HepG2 (cell line): ENCODE results near the gene DNAJB8. TPM values are rescaled to one million over a fixed set of nuclear protein-coding genes. Genes with fewer than 3 reads are reported as not detected.
A peak's percentile ranks its signal among the peaks of the same experiment; 100 is the strongest.

Experiments
- ATAC-seq: fragments of 200-7000 bp; cut with Tn5 transposase; 3 replicates; pipeline ENCODE4 v1.9.1; 2020; ENCODE audit warnings: mild to moderate bottlenecking, moderate library complexity
- BruUV-seq: library from RNA; stranded (reverse); fragments of 400-500 nt; replicated peaks from 2 replicates; lab custom pipeline; 2021; lab: Mats Ljungman, UMichigan
- CTCF ChIA-PET: fragments of 300-600 bp; formaldehyde crosslinking; extraction: SDS; loops from one replicate; lab custom pipeline; 2021; ENCODE audit warnings: low total read pairs, inconsistent platforms, low intra/inter-chr PET ratio; lab: Yijun Ruan, JAX
- POLR2A ChIA-PET: fragments of 350-600 bp; sonication (Branson Sonifier 250); formaldehyde crosslinking; loops from one replicate; lab custom pipeline; 2020; ENCODE audit warnings: antibody characterized with exemption, inconsistent platforms; lab: Yijun Ruan, JAX
- DNase-seq: peaks from one replicate; pipeline ENCODE4 v3.0.0-alpha.2; 2015; ENCODE audit warnings: low spot score
- FAIRE-seq: peaks from 3 replicates; lab custom pipeline; 2011; peaks lifted over from hg19 to GRCh38; lab: Jason Lieb, UNC
- H2AFZ ChIP-seq: one replicate; pipeline ENCODE4 v1.6.1; 2011; ENCODE audit warnings: low read length, inconsistent platforms
- H3K27ac ChIP-seq: fragments of 300-600 bp; 3 replicates; pipeline ENCODE4 v1.8.0; 2011; ENCODE audit warnings: mixed run types, mild to moderate bottlenecking, mixed read lengths, low read length, inconsistent platforms; ENCODE audit not compliant: insufficient read depth; ENCODE audit errors: extremely low read length
- H3K27me3 ChIP-seq, 2 experiments: fragments of 200-600 bp in 1 of 2; 2 replicates in 1 of 2; 3 replicates in 1 of 2; pipeline versions ENCODE4 v1.6.0 to v1.8.0; 2011; ENCODE audit warnings: low read length in 2 of 2, mild to moderate bottlenecking in 2 of 2, moderate library complexity in 2 of 2, inconsistent platforms in 1 of 2; ENCODE audit not compliant: insufficient read depth in 2 of 2, control insufficient read depth in 1 of 2
- H3K36me3 ChIP-seq, 2 experiments: fragments of 200-600 bp in 1 of 2; replicated peaks in 1 of 2; 2 replicates in 1 of 2; 3 replicates in 1 of 2; pipeline versions ENCODE4 v1.5.1 to v1.8.0; 2011; ENCODE audit warnings: low read length in 2 of 2, inconsistent platforms in 1 of 2; ENCODE audit not compliant: insufficient read depth in 2 of 2, control insufficient read depth in 1 of 2
- H3K4me1 ChIP-seq: 2 replicates; pipeline ENCODE4 v1.5.1; 2012; ENCODE audit warnings: low read length, inconsistent platforms; ENCODE audit not compliant: insufficient read depth
- H3K4me2 ChIP-seq: 2 replicates; pipeline ENCODE4 v1.6.0; 2011; ENCODE audit warnings: low read depth, low read length, inconsistent platforms
- H3K4me3 ChIP-seq, 3 experiments: fragments of 200-600 bp in 1 of 3; sonication (generic), shearing (Covaris generic) in 1 of 3; replicated peaks in 1 of 3; 2 replicates each; pipeline ENCODE4 v1.5.1; 2011 to 2016; ENCODE audit warnings: low read length in 3 of 3, inconsistent platforms in 2 of 3, low read depth in 2 of 3, mild to moderate bottlenecking in 2 of 3, control low read depth in 1 of 3, mixed read lengths in 1 of 3; ENCODE audit not compliant: insufficient read depth in 1 of 3
- H3K79me2 ChIP-seq: one replicate; pipeline ENCODE4 v1.6.1; 2011; ENCODE audit warnings: low read length, inconsistent platforms; ENCODE audit not compliant: insufficient read depth
- H3K9ac ChIP-seq: 2 replicates; pipeline ENCODE4 v1.6.0; 2011; ENCODE audit warnings: mild to moderate bottlenecking, low read depth, low read length, inconsistent platforms; ENCODE audit not compliant: insufficient read depth
- H3K9me3 ChIP-seq: 2 replicates; pipeline ENCODE4 v1.5.1; 2012; ENCODE audit warnings: mild to moderate bottlenecking, low read length
- H4K20me1 ChIP-seq: 2 replicates; pipeline ENCODE4 v1.6.0; 2011; ENCODE audit warnings: inconsistent platforms, mild to moderate bottlenecking, low read length, moderate library complexity; ENCODE audit not compliant: insufficient read depth
- ASH2L ChIP-seq: fragments of 300-600, 200-600 bp; sonication (generic); IDR thresholded peaks from 2 replicates; pipeline ENCODE4 v1.7.0; 2017; ENCODE audit warnings: low read depth, mild to moderate bottlenecking, moderate library complexity, mixed read lengths, low read length; ENCODE audit not compliant: insufficient read length
- HCFC1 ChIP-seq: fragments of 150-350 bp; IDR thresholded peaks from 2 replicates; pipeline ENCODE4 v1.6.1; 2014; ENCODE audit warnings: low read depth, low read length
- HOXA3 ChIP-seq: sonication (generic); formaldehyde crosslinking; IDR thresholded peaks from 2 replicates; pipeline ENCODE4 v1.5.0; 2020; ENCODE audit warnings: missing genetic modification reagents
- KDM2A ChIP-seq: sonication (generic); formaldehyde crosslinking; IDR thresholded peaks from 2 replicates; pipeline ENCODE4 v1.4.0; 2020; ENCODE audit warnings: low read depth, missing genetic modification reagents, borderline replicate concordance
- KDM5B ChIP-seq: sonication (generic); formaldehyde crosslinking; IDR thresholded peaks from 2 replicates; pipeline ENCODE4 v1.4.0; 2020; ENCODE audit warnings: missing genetic modification reagents, mild to moderate bottlenecking, borderline replicate concordance
- MAX ChIP-seq: IDR thresholded peaks from 2 replicates; pipeline ENCODE4 v1.6.1; 2012; ENCODE audit warnings: inconsistent platforms
- MAZ ChIP-seq, 2 experiments: sonication (generic) in 1 of 2; formaldehyde crosslinking in 1 of 2; IDR thresholded peaks; 2 replicates each; pipeline versions ENCODE4 v1.5.0 to v1.6.1; 2012 to 2020; ENCODE audit warnings: low read depth in 2 of 2, mild to moderate bottlenecking in 2 of 2, borderline replicate concordance in 1 of 2, improper control_type of control experiment in 1 of 2, low read length in 1 of 2, missing genetic modification reagents in 1 of 2, moderate library complexity in 1 of 2
- RAD21 ChIP-seq: fragments of 450-650 bp; formaldehyde crosslinking; IDR thresholded peaks from 2 replicates; pipeline ENCODE4 v1.5.0; 2020; ENCODE audit warnings: mild to moderate bottlenecking
- RBFOX2 ChIP-seq: fragments of 200-400 bp; formaldehyde crosslinking; IDR thresholded peaks from 2 replicates; pipeline ENCODE4 v1.6.1; 2017; ENCODE audit warnings: low read depth, mild to moderate bottlenecking, low read length
- SAP130 ChIP-seq: IDR thresholded peaks from 2 replicates; pipeline ENCODE4 v1.6.1; 2016; ENCODE audit warnings: low read depth
- U2AF2 ChIP-seq: fragments of 200-400 bp; formaldehyde crosslinking; IDR thresholded peaks from 2 replicates; pipeline ENCODE4 v1.6.1; 2017; ENCODE audit warnings: low read depth, mild to moderate bottlenecking, low read length
- YEATS4 ChIP-seq: sonication (generic); formaldehyde crosslinking; IDR thresholded peaks from 2 replicates; pipeline ENCODE4 v1.4.0; 2020; ENCODE audit warnings: missing genetic modification reagents, borderline replicate concordance
- YY1 ChIP-seq: IDR thresholded peaks from 2 replicates; pipeline ENCODE4 v1.6.1; 2011; ENCODE audit warnings: low read length, low read depth, moderate library complexity, mild to moderate bottlenecking; ENCODE audit not compliant: insufficient read depth, insufficient replicate concordance
- ZNF609 ChIP-seq: sonication (generic); formaldehyde crosslinking; IDR thresholded peaks from 2 replicates; pipeline ENCODE4 v1.4.0; 2020; ENCODE audit warnings: mild to moderate bottlenecking, missing genetic modification reagents, borderline replicate concordance
- ZNF615 ChIP-seq: sonication (generic); formaldehyde crosslinking; IDR thresholded peaks from 2 replicates; pipeline ENCODE4 v1.5.0; 2020; ENCODE audit warnings: mild to moderate bottlenecking, missing genetic modification reagents, borderline replicate concordance
- WGBS: methylation state at CpG from one replicate; pipeline ENCODE4 v1.1.6; 2017; ENCODE audit warnings: low lambda C conversion rate; 5-methylcytosine and 5-hydroxymethylcytosine counted together
- in situ Hi-C: cut with HindIII; loops from 2 replicates; pipeline ENCODE4 v1.10.0; 2017; ENCODE audit warnings: low pct_unique_long_range_greater_than_20kb; ENCODE audit not compliant: extremely low pct_ligation_motif_present
- intact Hi-C: fragments of 100-400 bp; cut with micrococcal nuclease; formaldehyde crosslinking; loops from one replicate; pipeline ENCODE4 v1.10.0; 2022; ENCODE audit not compliant: unreplicated experiment
- polyA plus RNA-seq, 8 experiments: library from polyadenylated mRNA; depleted of rRNA in 3 of 8; stranded (reverse) in 7 of 8; unstranded in 1 of 8; fragments of >200 nt; fragmentation: Illumina TruSeq in 4 of 8; extraction: Trizol in 4 of 8; gene quantifications; 2 replicates each; pipeline versions ENCODE4 v1.2.1 to v1.2.3, GENCODE V29; 2011 to 2016; ENCODE audit warnings: low read depth in 4 of 8, missing spikeins in 1 of 8, mixed read lengths in 1 of 8; ENCODE audit not compliant: insufficient read depth in 1 of 8
- total RNA-seq, 5 experiments: library from RNA; depleted of rRNA; stranded (reverse); fragments of >200 nt; fragmentation: Illumina TruSeq; extraction: Trizol; gene quantifications; 2 replicates each; pipeline ENCODE4 v1.2.3, GENCODE V29; 2016; ENCODE audit warnings: low read depth in 1 of 5

DNAJB8 gene
- total and polyA plus RNA-seq, 2 of the 13 experiments (the other 11 are each of a cell fraction or from before 2014, with no cell fraction given): not detected

GRCh38 chr3:128492671-128493569 lies 26.2 kb upstream of the DNAJB8 start, which contains the start of gene GATA2:
TSS of gene GATA2 (minus strand) at chr3:128493201. CDS start at chr3:128487031, 6,170 bp downstream.
- H3K9me3 ChIP-seq: no peaks in the 10 kb centered on the region
- H3K36me3 ChIP-seq: no peaks in the 10 kb centered on the region
- H3K4me1 ChIP-seq: peaks cover 30% of the 10 kb centered on the region
- no peak for FAIRE-seq
- ATAC-seq: peak; percentile 46
- intact Hi-C loops (no loop called here), in situ Hi-C loops (loop anchor here (5.0 kb wide), 1 partner anchor 321 kb away; no protein-coding TSS in a partner anchor)
- DNase-seq: no peak
- no peaks in the 10 kb centered on the region for H3K27me3 ChIP-seq
- 14% methylated on average over 7 of the region's 78 CpGs for WGBS
- H3K27ac ChIP-seq: no peak within 1 kb of the TSS
- peaks cover 10% of the 10 kb centered on the region; the same call in 1 of the 2 replicates for H4K20me1 ChIP-seq
- BruUV-seq: no TSS peak
- H3K9ac ChIP-seq: peak within 1 kb of the TSS; percentile 45; the same call in 1 of the 2 replicates
- POLR2A ChIA-PET: no interaction called here
- CTCF ChIA-PET: interaction anchor here (1.2 kb wide), 1 partner anchor 67 kb away, joined by 3 read pairs; no protein-coding TSS in a partner anchor
- H3K79me2 ChIP-seq: peaks cover 3% of the 10 kb centered on the region
- H3K4me2 ChIP-seq: peak within 1 kb of the TSS; percentile 75
- H3K4me3 ChIP-seq: peak within 1 kb of the TSS; percentile 40 to 66 (median 60)
- no peak within 1 kb of the TSS for H2AFZ ChIP-seq
- TF ChIP-seq RAD21 (CRISPR knock-in tag) (peak; percentile 74), MAZ (IDR thresholded peaks at IDR 0.05; ENCODE audit: borderline replicate concordance, low read depth, low read length) (no peak), MAZ (CRISPR knock-in tag; IDR thresholded peaks at IDR 0.05; ENCODE audit: low read depth) (0 out of 2 replicates have a peak, but pooled peaks have one; percentile 47), YEATS4 (CRISPR knock-in tag) (0 out of 2 replicates have a peak, but pooled peaks have one; percentile 37), MAX (peak; percentile 60; the same call in 1 of the 2 replicates), U2AF2 (no peak), HOXA3 (CRISPR knock-in tag) (peak; percentile 40), SAP130 (peak; percentile 22; the same call in 1 of the 2 replicates), ZNF615 (CRISPR knock-in tag) (no peak), KDM5B (peak; percentile 45; the same call in 1 of the 2 replicates), ASH2L (peak; percentile 17), ZNF609 (CRISPR knock-in tag) (no peak), RBFOX2 (0 out of 2 replicates have a peak, but pooled peaks have one; percentile 35), KDM2A (CRISPR knock-in tag) (peak; percentile 39; the same call in 1 of the 2 replicates), YY1 (no peak), HCFC1 (no peak)
